Measurements from ENCODE around the gene SLC16A9.
"Not testable (repeated sequence)": the region's sequence is repeated elsewhere in the genome, so short reads cannot be mapped to it uniquely, and the experiment has no call there.

Gene SLC16A9

GRCh38 chr10:59709395-59710125 lies at the start of gene SLC16A9:
Gene SLC16A9, minus strand, starts transcription at chr10:59709850. Its CDS starts 25,559 bp downstream, at chr10:59684291.
- DNase-seq = peak; percentile 64

GRCh38 chr10:59757966-59758365 lies 48.3 kb upstream of the SLC16A9 start:
- no peak for DNase-seq

- no peak for DNase-seq
These were observed 45.3 kb upstream of the SLC16A9 start for GRCh38 chr10:59754951-59755350.

GRCh38 chr10:59753267-59753666 lies 43.6 kb upstream of the SLC16A9 start, which contains the start of gene MRLN:
Gene MRLN, minus strand, starts transcription at chr10:59753455.
- DNase-seq = no peak

GRCh38 chr10:59752278-59752940 lies 42.8 kb upstream of the SLC16A9 start:
- DNase-seq = no peak

GRCh38 chr10:59750155-59750945 lies 40.7 kb upstream of the SLC16A9 start:
- no peak for DNase-seq

- no peak for DNase-seq
These were observed 39.2 kb upstream of the SLC16A9 start for GRCh38 chr10:59748834-59749233.

- no peak for DNase-seq
These were observed 35.6 kb upstream of the SLC16A9 start for GRCh38 chr10:59745163-59745650.

- not testable (repeated sequence) for DNase-seq
These were observed 35.1 kb upstream of the SLC16A9 start for GRCh38 chr10:59744762-59745161.

GRCh38 chr10:59744156-59744555 lies 34.5 kb upstream of the SLC16A9 start:
- not testable (repeated sequence) for DNase-seq

- DNase-seq = no peak
These were observed 31.9 kb upstream of the SLC16A9 start for GRCh38 chr10:59741583-59741982.

- DNase-seq = no peak
These were observed 31.4 kb upstream of the SLC16A9 start for GRCh38 chr10:59741048-59741447.

GRCh38 chr10:59736749-59737148 lies 27.1 kb upstream of the SLC16A9 start:
- DNase-seq = no peak

- DNase-seq = no peak
These were observed 25.6 kb upstream of the SLC16A9 start for GRCh38 chr10:59735296-59735695.

GRCh38 chr10:59734014-59734462 lies 24.4 kb upstream of the SLC16A9 start:
- no peak for DNase-seq

- DNase-seq = not testable (repeated sequence)
These were observed 23.8 kb upstream of the SLC16A9 start for GRCh38 chr10:59733321-59734013.

- DNase-seq = not testable (repeated sequence)
These were observed 23.2 kb upstream of the SLC16A9 start for GRCh38 chr10:59732849-59733248.

GRCh38 chr10:59729167-59729566 lies 19.5 kb upstream of the SLC16A9 start:
- not testable (repeated sequence) for DNase-seq

- DNase-seq = no peak
These were observed 14.7 kb upstream of the SLC16A9 start for GRCh38 chr10:59724098-59724938.

- DNase-seq = no peak
These were observed 10.7 kb upstream of the SLC16A9 start for GRCh38 chr10:59720377-59720776.

- no peak for DNase-seq
These were observed 9.7 kb upstream of the SLC16A9 start for GRCh38 chr10:59719374-59719773.

GRCh38 chr10:59718257-59718656 lies 8.6 kb upstream of the SLC16A9 start:
- no peak for DNase-seq

All from activated effector memory CD4-positive, alpha-beta T cell treated with anti-CD3 and anti-CD28 coated beads, Interleukin-2, amount 50 U/mL, for 16 hours (primary cell).